ENCODE measurements around the gene TMEM94.
"Not testable (repeated sequence)": the region's sequence is repeated elsewhere in the genome, so short reads cannot be mapped to it uniquely, and the experiment has no call there.

The TMEM94 gene

GRCh38 chr17:75439287-75439686 lies 17.1 kb upstream of the TMEM94 start:
- no peak overlapping the region for H3K4me3 ChIP-seq (ENCODE audit: low read length)
- TF ChIP-seq ZNF274 (IDR thresholded peaks at IDR 0.05; ENCODE audit: low read depth, low read length) = no peak

- no peak overlapping the region for H3K4me3 ChIP-seq (ENCODE audit: low read length)
- no peak for TF ChIP-seq ZNF274 (IDR thresholded peaks at IDR 0.05; ENCODE audit: low read depth, low read length)
Measured at GRCh38 chr17:75440738-75441448, 15.5 kb upstream of the TMEM94 start.

- H3K4me3 ChIP-seq (ENCODE audit: low read length) = no peak overlapping the region
- no peak for TF ChIP-seq ZNF274 (IDR thresholded peaks at IDR 0.05; ENCODE audit: low read depth, low read length)
Measured at GRCh38 chr17:75442168-75443103, 14.0 kb upstream of the TMEM94 start.

- no peak overlapping the region for H3K4me3 ChIP-seq (ENCODE audit: low read length)
Measured at GRCh38 chr17:75445296-75445695, 11.1 kb upstream of the TMEM94 start.

GRCh38 chr17:75445896-75446295 lies 10.5 kb upstream of the TMEM94 start:
- H3K4me3 ChIP-seq (ENCODE audit: low read length) = not testable (repeated sequence)

More at GRCh38 chr17:75445296-75445695, 11.1 kb upstream of the TMEM94 start:
- no peak for TF ChIP-seq ZNF274 (IDR thresholded peaks at IDR 0.05; ENCODE audit: low read depth, low read length)

- TF ChIP-seq ZNF274 (IDR thresholded peaks at IDR 0.05; ENCODE audit: low read depth, low read length) = no peak
- no peak overlapping the region for H3K4me3 ChIP-seq (ENCODE audit: low read length)
Measured at GRCh38 chr17:75447951-75448856, 8.2 kb upstream of the TMEM94 start.

- TF ChIP-seq ZNF274 (IDR thresholded peaks at IDR 0.05; ENCODE audit: low read depth, low read length) = no peak
Measured at GRCh38 chr17:75450270-75450669, 6.2 kb upstream of the TMEM94 start.

GRCh38 chr17:75454193-75454592 lies 2.2 kb upstream of the TMEM94 start:
- no peak for TF ChIP-seq ZNF274 (IDR thresholded peaks at IDR 0.05; ENCODE audit: low read depth, low read length)
- H3K4me3 ChIP-seq (ENCODE audit: low read length) = peak overlapping the region; percentile 13; the same call in 1 of the 2 replicates

More at GRCh38 chr17:75450270-75450669, 6.2 kb upstream of the TMEM94 start:
- no peak overlapping the region for H3K4me3 ChIP-seq (ENCODE audit: low read length)

GRCh38 chr17:75454672-75455071 lies 1.8 kb upstream of the TMEM94 start:
- H3K4me3 ChIP-seq (ENCODE audit: low read length) = peak overlapping the region; percentile 13; the same call in 1 of the 2 replicates

- TF ChIP-seq ZNF274 (IDR thresholded peaks at IDR 0.05; ENCODE audit: low read depth, low read length) = no peak
- peak overlapping the region; percentile 48; the same call in 1 of the 2 replicates for H3K4me3 ChIP-seq (ENCODE audit: low read length)
Measured at GRCh38 chr17:75456039-75456416, 407 bp upstream of the TMEM94 start.

GRCh38 chr17:75457047-75457654 lies 716 bp downstream of the TMEM94 start:
- H3K4me3 ChIP-seq (ENCODE audit: low read length) = peak overlapping the region; percentile 87
- TF ChIP-seq ZNF274 (IDR thresholded peaks at IDR 0.05; ENCODE audit: low read depth, low read length) = no peak

GRCh38 chr17:75459246-75459589 lies 2.8 kb downstream of the TMEM94 start:
- no peak for TF ChIP-seq ZNF274 (IDR thresholded peaks at IDR 0.05; ENCODE audit: low read depth, low read length)
- no peak overlapping the region for H3K4me3 ChIP-seq (ENCODE audit: low read length)

GRCh38 chr17:75459590-75460267 lies 3.3 kb downstream of the TMEM94 start:
- no peak for TF ChIP-seq ZNF274 (IDR thresholded peaks at IDR 0.05; ENCODE audit: low read depth, low read length)
- no peak overlapping the region for H3K4me3 ChIP-seq (ENCODE audit: low read length)

Data from GM08714 (cell line).